ENCODE measurements around the gene SLC16A3. TPM values are rescaled to one million over a fixed set of nuclear protein-coding genes. Genes with fewer than 3 reads are reported as not detected.

Gene SLC16A3
- total and polyA plus RNA-seq, 2 donors (not counting 1 experiment from before 2014, with no cell fraction given): 14.9 to 65.7 TPM

GRCh38 chr17:82246365-82247181 lies 17.7 kb downstream of the SLC16A3 start:
- H3K4me3 ChIP-seq (ENCODE audit: control extremely low read depth in 1 of 5, extremely low read depth in 1 of 5, insufficient read depth in 1 of 5, low read depth in 2 of 5, low read length in 4 of 5): no peak overlapping the region
- Mint-ChIP-seq H3K27ac (peak overlapping the region; percentile 82), H3K4me1 (peaks cover 28% of the 10 kb centered on the region), H3K4me3 (no peak overlapping the region), H3K27me3 (no peaks in the 10 kb centered on the region), H3K9me3 (ENCODE audit: insufficient read depth) (no peaks in the 10 kb centered on the region)
- peak; percentile 40 for ATAC-seq (ENCODE audit: low read depth)
- WGBS (ENCODE audit: insufficient coverage): 63% methylated on average over 25 of the region's 27 CpGs
- intact Hi-C loops (cut with micrococcal nuclease): no loop called here
- H3K27ac ChIP-seq (ENCODE audit: low read length in 2 of 2): peak overlapping the region in 1 of 2 donors; percentile 66
- no peak overlapping the region for H3K9ac ChIP-seq (ENCODE audit: low read length)
- TF ChIP-seq EZH2 (IDR thresholded peaks at IDR 0.05; ENCODE audit: borderline replicate concordance, insufficient read depth, low read depth, low read length, poor library complexity, severe bottlenecking): no peak
- TF ChIP-seq CTCF (IDR thresholded peaks at IDR 0.05): no peak
- no peak overlapping the region for H2AFZ ChIP-seq (ENCODE audit: insufficient read depth, low read depth, low read length, poor library complexity, severe bottlenecking)
- H3K79me2 ChIP-seq (ENCODE audit: control insufficient read depth, insufficient read depth, low read length): peaks cover 87% of the 10 kb centered on the region
- peaks cover 100% of the 10 kb centered on the region for H4K20me1 ChIP-seq (ENCODE audit: control insufficient read depth, insufficient read depth, low read length, poor library complexity, severe bottlenecking)
- H3K27me3 ChIP-seq (replicated peaks in 1 of 4; ENCODE audit: control extremely low read depth in 1 of 4, control insufficient read depth in 3 of 4, insufficient read depth in 4 of 4, low read length in 3 of 4): no peaks in the 10 kb centered on the region
- ChIA-PET POLR2A (interaction anchor here (0.8 kb wide), 1 partner anchor 46 kb away, joined by 3 read pairs; no protein-coding TSS in a partner anchor), CTCF (interaction anchor here (1.3 kb wide), 1 partner anchor 55 kb away, joined by 3 read pairs; no protein-coding TSS in a partner anchor)
- peaks cover 0 to 90% of the 10 kb centered on the region in 2 experiments for H3K36me3 ChIP-seq (replicated peaks in 1 of 2; ENCODE audit: control extremely low read depth in 1 of 2, control insufficient read depth in 1 of 2, extremely low read depth in 1 of 2, insufficient read depth in 2 of 2, low read length in 1 of 2)
- peaks cover 1 to 17% of the 10 kb centered on the region in 2 donors for H3K4me1 ChIP-seq (ENCODE audit: control insufficient read depth in 2 of 2, insufficient read depth in 2 of 2, low read length in 2 of 2)
- H3K9me3 ChIP-seq (ENCODE audit: control extremely low read depth in 1 of 3, control insufficient read depth in 2 of 3, insufficient read depth in 1 of 3, low read length in 2 of 3): peaks cover 0 to 4% (median 0%) of the 10 kb centered on the region in 3 donors
- peak overlapping the region; percentile 27 for H3K4me2 ChIP-seq (replicated peaks; ENCODE audit: low read depth, low read length, poor library complexity, severe bottlenecking)
- peak; percentile 31 for DNase-seq

Measured in B cell (primary cell).